Measurements from ENCODE around the gene ARNT2. TPM values are rescaled to one million over a fixed set of nuclear protein-coding genes. Genes with fewer than 3 reads are reported as not detected.
"Not testable (repeated sequence)": the region's sequence is repeated elsewhere in the genome, so short reads cannot be mapped to it uniquely, and the experiment has no call there.

Gene ARNT2
- total RNA-seq, 1 donor from 2014 or later: 0.26 TPM

DNA sequence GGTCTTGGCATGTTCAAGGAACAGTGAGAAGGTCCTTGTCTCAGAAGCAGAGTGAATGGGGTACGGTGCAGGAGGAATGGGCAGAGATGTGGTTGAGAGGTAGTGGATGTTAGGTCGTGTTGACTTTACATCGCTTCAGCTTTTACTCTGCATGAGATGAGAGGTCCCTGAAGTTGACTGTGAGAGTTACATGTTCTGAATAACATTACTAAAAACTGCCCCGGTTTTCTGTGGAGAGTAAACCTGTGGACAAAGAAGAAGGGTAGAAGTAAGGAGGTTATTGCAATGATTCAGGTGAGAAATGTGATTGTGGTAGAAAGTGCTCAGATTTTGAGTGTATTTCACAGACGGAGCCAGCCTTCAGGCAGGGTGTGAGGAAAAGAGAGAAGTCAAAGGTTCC lies 105.6 kb downstream of the ARNT2 start:
- Histone ChIP-seq H3K27me3 (ENCODE audit: control insufficient read depth, insufficient read depth, low read length) (no peaks in the 10 kb centered on the region), H3K36me3 (ENCODE audit: control insufficient read depth, insufficient read depth, low read length) (no peaks in the 10 kb centered on the region)
- FAIRE-seq: peak; percentile 23

DNA sequence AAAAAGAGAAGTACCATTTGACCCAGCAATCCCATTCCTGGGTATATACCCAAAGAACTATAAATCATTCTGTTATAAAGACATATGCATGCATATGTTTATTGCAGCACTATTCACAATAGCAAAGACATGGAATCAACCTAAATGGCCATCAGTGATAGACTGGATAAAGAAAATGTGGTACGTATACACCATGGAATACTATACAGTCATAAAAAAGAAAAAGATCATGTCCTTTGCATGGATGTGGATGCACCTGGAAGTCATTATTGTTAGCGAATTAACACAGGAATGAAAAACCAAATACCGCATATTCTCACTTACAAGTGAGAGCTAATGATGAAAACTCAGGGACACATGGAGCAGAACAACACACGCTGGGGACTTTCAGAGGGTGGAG lies 106.8 kb downstream of the ARNT2 start:
- H3K27me3 ChIP-seq (ENCODE audit: control insufficient read depth, insufficient read depth, low read length); H3K36me3 ChIP-seq (ENCODE audit: control insufficient read depth, insufficient read depth, low read length); H3K4me3 ChIP-seq (ENCODE audit: low read depth, low read length); FAIRE-seq; DNase-seq (ENCODE audit: low read depth): not testable (repeated sequence)

More for the DNA sequence above, 105.6 kb downstream of the ARNT2 start:
- DNase-seq (ENCODE audit: low read depth): no peak
- TF ChIP-seq, protein P1, sequence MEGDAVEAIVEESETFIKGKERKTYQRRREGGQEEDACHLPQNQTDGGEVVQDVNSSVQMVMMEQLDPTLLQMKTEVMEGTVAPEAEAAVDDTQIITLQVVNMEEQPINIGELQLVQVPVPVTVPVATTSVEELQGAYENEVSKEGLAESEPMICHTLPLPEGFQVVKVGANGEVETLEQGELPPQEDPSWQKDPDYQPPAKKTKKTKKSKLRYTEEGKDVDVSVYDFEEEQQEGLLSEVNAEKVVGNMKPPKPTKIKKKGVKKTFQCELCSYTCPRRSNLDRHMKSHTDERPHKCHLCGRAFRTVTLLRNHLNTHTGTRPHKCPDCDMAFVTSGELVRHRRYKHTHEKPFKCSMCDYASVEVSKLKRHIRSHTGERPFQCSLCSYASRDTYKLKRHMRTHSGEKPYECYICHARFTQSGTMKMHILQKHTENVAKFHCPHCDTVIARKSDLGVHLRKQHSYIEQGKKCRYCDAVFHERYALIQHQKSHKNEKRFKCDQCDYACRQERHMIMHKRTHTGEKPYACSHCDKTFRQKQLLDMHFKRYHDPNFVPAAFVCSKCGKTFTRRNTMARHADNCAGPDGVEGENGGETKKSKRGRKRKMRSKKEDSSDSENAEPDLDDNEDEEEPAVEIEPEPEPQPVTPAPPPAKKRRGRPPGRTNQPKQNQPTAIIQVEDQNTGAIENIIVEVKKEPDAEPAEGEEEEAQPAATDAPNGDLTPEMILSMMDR (IDR thresholded peaks at IDR 0.05; ENCODE audit: insufficient read depth, low read length, severe bottlenecking): no peak
- no peak overlapping the region for H3K4me3 ChIP-seq (ENCODE audit: low read depth, low read length)

DNA sequence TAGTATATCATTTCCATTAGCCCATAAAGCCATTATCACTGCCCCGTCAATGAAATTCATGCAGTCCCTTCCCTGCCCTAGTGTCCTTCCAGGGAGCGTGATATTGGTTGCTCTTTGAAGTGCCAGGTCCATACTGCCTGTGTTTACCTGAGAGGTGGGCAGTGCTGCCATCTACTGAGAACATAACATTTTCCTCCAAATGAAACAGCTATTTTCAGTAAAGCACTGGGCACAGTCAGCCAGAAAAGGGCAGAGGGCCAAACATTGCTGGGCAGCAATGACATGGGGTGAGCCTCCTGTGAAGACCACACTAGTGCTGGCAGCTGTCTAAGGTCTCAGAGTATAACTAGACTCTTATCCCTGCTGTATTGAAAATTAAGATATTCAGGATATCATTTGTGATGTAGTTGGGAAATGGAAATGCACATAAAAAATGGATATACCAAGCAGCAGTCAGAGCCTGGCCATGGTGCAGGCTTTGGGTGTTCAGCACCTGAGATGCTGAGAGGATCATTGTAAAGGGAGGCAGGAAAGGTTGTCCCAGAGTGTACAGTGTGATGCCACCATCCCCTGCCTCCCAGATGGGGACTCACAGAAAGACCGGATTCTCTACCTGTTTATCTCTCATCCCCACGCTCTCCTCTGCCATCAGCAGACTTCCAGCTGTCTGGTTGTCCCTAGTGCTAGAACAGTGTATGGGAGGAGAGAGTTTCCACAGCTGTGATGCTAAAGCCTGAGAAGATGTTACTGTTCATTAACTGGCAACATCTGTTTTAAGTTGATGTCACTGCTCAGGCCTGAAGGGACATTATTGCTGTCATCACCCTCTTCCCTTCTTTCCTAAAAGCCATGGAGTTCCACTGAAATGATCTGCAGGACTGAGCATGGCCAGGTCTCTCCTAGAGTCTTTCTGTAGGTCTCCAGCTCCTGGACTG lies 108.8 kb downstream of the ARNT2 start:
- no peaks in the 10 kb centered on the region for H3K36me3 ChIP-seq (ENCODE audit: control insufficient read depth, insufficient read depth, low read length)
- TF ChIP-seq, protein P1 (IDR thresholded peaks at IDR 0.05; ENCODE audit: insufficient read depth, low read length, severe bottlenecking): peak; percentile 27
- H3K4me3 ChIP-seq (ENCODE audit: low read depth, low read length): no peak overlapping the region
- peak; percentile 44 for DNase-seq (ENCODE audit: low read depth)
- FAIRE-seq: no peak
- no peaks in the 10 kb centered on the region for H3K27me3 ChIP-seq (ENCODE audit: control insufficient read depth, insufficient read depth, low read length)

DNA sequence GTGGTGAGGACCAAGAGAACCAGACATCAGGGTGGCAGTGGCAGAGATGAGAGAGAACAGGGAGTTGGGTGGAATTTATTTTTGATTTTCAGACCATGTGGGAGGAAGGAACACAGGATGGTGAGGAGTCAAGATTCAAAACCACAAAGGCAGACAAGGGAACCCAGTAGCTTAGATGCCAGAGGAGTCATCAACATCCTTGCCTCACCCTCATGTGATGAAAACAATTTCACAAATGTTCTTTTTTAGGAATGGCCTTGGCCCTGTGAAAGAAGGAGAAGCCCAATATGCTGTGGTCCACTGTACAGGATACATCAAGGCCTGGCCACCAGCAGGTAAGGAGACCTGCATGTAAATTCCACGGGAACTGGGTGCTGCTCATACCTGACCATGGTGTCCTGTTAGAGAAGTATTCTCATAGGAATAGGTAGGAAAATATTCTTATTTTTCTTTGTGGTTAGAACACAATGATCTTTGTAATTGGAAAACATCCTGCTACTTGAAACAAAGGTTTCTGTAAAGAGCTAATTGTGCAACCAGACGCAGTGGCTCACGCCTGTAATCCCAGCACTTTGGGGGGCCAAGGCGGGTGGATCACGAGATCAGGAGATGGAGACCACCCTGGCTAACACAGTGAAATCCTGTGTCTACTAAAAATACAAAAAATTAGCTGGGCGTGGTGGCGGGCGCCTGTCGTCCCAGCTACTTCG lies 110.0 kb downstream of the ARNT2 start:
- Histone ChIP-seq H3K27me3 (ENCODE audit: control insufficient read depth, insufficient read depth, low read length) (no peaks in the 10 kb centered on the region), H3K36me3 (ENCODE audit: control insufficient read depth, insufficient read depth, low read length) (no peaks in the 10 kb centered on the region), H3K4me3 (ENCODE audit: low read depth, low read length) (no peak overlapping the region)
- FAIRE-seq: no peak
- TF ChIP-seq, protein P1 (IDR thresholded peaks at IDR 0.05; ENCODE audit: insufficient read depth, low read length, severe bottlenecking): no peak
- DNase-seq (ENCODE audit: low read depth): peak; percentile 5

DNA sequence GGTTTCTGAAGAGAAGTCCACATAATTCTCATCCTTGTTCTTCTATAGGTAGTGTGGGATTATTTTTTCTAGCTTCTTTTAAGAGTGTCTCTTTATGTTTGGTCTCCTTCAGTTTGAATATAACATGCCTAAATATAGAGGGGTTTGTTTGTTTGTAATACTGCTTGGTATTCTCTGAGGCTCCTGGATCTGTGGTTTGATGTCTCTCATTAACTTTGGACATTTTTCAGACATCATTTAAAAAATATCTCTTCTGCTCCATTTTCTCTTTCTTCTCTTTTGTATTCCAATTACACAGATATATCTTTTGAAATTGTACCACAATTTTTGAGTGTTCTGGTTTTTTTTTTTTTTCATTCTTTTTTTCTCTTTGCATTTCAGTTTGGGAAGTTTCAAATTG lies 113.1 kb downstream of the ARNT2 start:
- H3K27me3 ChIP-seq (ENCODE audit: control insufficient read depth, insufficient read depth, low read length): no peaks in the 10 kb centered on the region
- FAIRE-seq: no peak
- TF ChIP-seq, protein P1 (IDR thresholded peaks at IDR 0.05; ENCODE audit: insufficient read depth, low read length, severe bottlenecking): no peak
- no peak for DNase-seq (ENCODE audit: low read depth)
- no peaks in the 10 kb centered on the region for H3K36me3 ChIP-seq (ENCODE audit: control insufficient read depth, insufficient read depth, low read length)
- H3K4me3 ChIP-seq (ENCODE audit: low read depth, low read length): no peak overlapping the region

DNA sequence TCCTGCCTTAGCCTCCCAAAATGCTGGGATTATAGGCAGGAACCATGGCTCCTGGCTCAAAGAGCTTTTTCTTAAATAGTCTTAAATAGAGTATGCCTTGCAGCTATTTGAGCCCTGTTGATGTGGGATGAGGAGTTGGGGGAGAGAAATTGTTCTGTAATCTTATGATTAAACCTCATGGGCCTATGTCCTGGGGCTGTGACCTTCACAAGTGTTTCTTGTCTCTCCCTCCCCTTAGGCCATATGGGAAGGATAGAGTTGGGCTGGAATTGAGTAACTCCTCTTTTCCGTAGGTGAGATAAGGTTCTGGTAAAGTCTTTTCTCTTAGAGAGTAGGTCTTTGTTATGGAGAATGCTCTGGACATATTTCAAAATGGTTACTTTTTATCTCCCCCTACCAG lies 114.3 kb downstream of the ARNT2 start:
- Histone ChIP-seq H3K27me3 (ENCODE audit: control insufficient read depth, insufficient read depth, low read length) (no peaks in the 10 kb centered on the region), H3K4me3 (ENCODE audit: low read depth, low read length) (no peak overlapping the region), H3K36me3 (ENCODE audit: control insufficient read depth, insufficient read depth, low read length) (no peaks in the 10 kb centered on the region)
- TF ChIP-seq, protein P1 (IDR thresholded peaks at IDR 0.05; ENCODE audit: insufficient read depth, low read length, severe bottlenecking): no peak
- FAIRE-seq: no peak
- no peak for DNase-seq (ENCODE audit: low read depth)
